ENCODE results near the gene XPR1. TPM values are rescaled to one million over a fixed set of nuclear protein-coding genes. Genes with fewer than 3 reads are reported as not detected.

The XPR1 gene
- total RNA-seq, 1 experiment from 2014 or later, result 16.8 TPM

DNA sequence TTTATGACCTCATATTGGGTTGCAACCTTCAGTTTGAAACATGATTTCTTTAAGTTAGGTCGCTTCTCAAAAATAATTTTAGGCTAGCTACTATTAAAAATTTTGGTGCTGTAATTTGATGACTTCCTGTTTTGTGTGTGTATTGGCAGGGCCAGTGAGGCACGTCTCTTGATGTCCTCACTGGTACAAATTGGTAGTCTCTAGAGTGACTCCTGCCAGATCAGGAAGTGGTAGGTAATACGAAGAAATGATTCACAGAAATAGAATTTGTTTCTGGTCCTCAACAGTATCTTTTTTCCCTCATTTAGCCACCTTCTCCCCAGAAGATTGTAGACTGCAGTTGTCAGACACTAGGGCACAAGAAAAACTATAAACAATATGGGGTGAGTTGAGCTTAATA lies 160.0 kb downstream of the XPR1 start:
- no TSS peak for BruUV-seq (replicated peaks)
- no peak overlapping the region for H3K27ac ChIP-seq
- no peak overlapping the region for H3K4me2 ChIP-seq

DNA sequence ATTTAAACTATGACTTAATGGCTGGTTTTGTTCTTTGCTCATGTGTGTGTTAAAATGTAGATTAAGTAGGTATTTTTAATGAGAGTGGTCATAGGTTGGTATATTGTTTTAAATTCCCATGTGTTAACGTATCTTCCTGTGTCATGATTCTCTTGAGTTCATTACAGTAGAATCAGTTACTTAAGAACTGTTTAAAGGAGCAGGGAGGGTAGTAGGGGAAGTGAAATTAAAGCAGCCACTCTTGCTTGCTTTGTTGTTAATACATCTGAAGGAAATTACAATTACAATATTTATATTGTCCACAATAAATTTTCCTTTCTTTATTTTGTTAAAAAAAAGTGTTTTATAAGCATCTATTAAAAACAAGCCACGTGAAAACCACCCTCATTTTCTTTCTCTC lies 161.6 kb downstream of the XPR1 start:
- Histone ChIP-seq H3K9me3 (ENCODE audit: insufficient read depth, low read depth) (no peaks in the 10 kb centered on the region), H3F3A (ENCODE audit: insufficient read depth, low read depth) (no peaks in the 10 kb centered on the region), H3K27me3 (ENCODE audit: insufficient read depth, low read depth) (no peaks in the 10 kb centered on the region), H4K20me1 (ENCODE audit: insufficient read depth) (no peaks in the 10 kb centered on the region; the same call in 1 of the 2 replicates), H3K9me2 (ENCODE audit: insufficient read depth) (no peaks in the 10 kb centered on the region), H3K4me1 (replicated peaks; ENCODE audit: insufficient read depth) (no peaks in the 10 kb centered on the region), H3K4me2 (no peak overlapping the region), H3K36me3 (ENCODE audit: low read depth) (no peaks in the 10 kb centered on the region), H3K79me2 (ENCODE audit: low read depth) (no peaks in the 10 kb centered on the region), H3K4me3 (no peak overlapping the region), H3K27ac (no peak overlapping the region), H2AFZ (no peak overlapping the region)
- intact Hi-C loops (cut with micrococcal nuclease; ENCODE audit: unreplicated experiment), result no loop called here
- TF ChIP-seq, protein P1, sequence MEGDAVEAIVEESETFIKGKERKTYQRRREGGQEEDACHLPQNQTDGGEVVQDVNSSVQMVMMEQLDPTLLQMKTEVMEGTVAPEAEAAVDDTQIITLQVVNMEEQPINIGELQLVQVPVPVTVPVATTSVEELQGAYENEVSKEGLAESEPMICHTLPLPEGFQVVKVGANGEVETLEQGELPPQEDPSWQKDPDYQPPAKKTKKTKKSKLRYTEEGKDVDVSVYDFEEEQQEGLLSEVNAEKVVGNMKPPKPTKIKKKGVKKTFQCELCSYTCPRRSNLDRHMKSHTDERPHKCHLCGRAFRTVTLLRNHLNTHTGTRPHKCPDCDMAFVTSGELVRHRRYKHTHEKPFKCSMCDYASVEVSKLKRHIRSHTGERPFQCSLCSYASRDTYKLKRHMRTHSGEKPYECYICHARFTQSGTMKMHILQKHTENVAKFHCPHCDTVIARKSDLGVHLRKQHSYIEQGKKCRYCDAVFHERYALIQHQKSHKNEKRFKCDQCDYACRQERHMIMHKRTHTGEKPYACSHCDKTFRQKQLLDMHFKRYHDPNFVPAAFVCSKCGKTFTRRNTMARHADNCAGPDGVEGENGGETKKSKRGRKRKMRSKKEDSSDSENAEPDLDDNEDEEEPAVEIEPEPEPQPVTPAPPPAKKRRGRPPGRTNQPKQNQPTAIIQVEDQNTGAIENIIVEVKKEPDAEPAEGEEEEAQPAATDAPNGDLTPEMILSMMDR (conservative IDR thresholded peaks at IDR 0.05), result no peak
- no peak for TF ChIP-seq EZH2 (IDR thresholded peaks at IDR 0.05; ENCODE audit: low read depth)
- BruUV-seq (replicated peaks), result no TSS peak
- POLR2A ChIA-PET (ENCODE audit: unreplicated experiment), result no interaction called here
- DNase-seq, result no peak
- CTCF ChIA-PET, result no interaction called here

More for the DNA sequence above, 160.0 kb downstream of the XPR1 start:
- no peak for DNase-seq
- POLR2A ChIA-PET (ENCODE audit: unreplicated experiment), result no interaction called here
- H2AFZ ChIP-seq, result no peak overlapping the region
- TF ChIP-seq EZH2 (IDR thresholded peaks at IDR 0.05; ENCODE audit: low read depth), result no peak
- TF ChIP-seq, protein P1 (conservative IDR thresholded peaks at IDR 0.05), result no peak
- intact Hi-C loops (cut with micrococcal nuclease; ENCODE audit: unreplicated experiment), result no loop called here
- H3K27me3 ChIP-seq (ENCODE audit: insufficient read depth, low read depth), result no peaks in the 10 kb centered on the region
- no peaks in the 10 kb centered on the region for H3K79me2 ChIP-seq (ENCODE audit: low read depth)
- H3K4me3 ChIP-seq, result no peak overlapping the region
- no peaks in the 10 kb centered on the region for H3K4me1 ChIP-seq (replicated peaks; ENCODE audit: insufficient read depth)
- no peaks in the 10 kb centered on the region for H3F3A ChIP-seq (ENCODE audit: insufficient read depth, low read depth)
- CTCF ChIA-PET, result no interaction called here
- no peaks in the 10 kb centered on the region; the same call in 1 of the 2 replicates for H4K20me1 ChIP-seq (ENCODE audit: insufficient read depth)
- no peaks in the 10 kb centered on the region for H3K9me2 ChIP-seq (ENCODE audit: insufficient read depth)
- no peaks in the 10 kb centered on the region for H3K36me3 ChIP-seq (ENCODE audit: low read depth)
- no peaks in the 10 kb centered on the region for H3K9me3 ChIP-seq (ENCODE audit: insufficient read depth, low read depth)

DNA sequence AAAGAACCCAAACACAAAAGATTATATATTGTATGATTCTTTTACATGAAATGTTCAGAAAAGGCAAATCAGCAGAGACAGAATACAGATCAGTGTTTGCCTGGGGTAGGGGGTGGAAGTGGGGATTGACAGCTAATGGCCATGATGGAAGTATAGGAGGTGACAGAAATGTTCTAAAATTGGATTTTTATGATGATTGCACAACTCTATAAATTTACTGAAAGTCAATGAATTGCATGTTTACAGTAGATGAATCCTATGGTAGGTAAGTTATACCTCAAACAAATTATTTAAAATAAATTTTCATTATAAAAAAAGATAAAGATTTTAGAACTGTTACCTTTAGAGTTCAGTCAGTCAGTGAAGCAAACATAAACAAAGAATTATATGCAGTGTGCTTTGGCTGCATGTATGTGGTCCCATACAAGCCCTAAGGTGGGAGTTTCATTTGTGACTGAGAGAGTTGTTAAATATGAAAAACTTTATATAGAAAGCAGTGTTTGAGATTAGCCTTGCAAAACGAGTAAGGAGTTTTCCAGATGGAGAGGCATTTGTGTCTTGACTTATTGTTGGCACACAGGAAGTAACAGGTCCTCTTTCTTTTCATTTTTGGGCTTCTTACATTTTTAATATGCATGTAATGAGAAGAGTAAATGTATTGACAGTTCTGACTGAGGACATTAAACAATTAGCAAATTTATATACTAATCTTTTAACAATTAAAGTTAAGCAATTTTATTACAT lies 165.2 kb downstream of the XPR1 start:
- no peak overlapping the region for H2AFZ ChIP-seq
- H3K79me2 ChIP-seq (ENCODE audit: low read depth), result no peaks in the 10 kb centered on the region
- H3K4me3 ChIP-seq, result no peak overlapping the region
- H3K4me2 ChIP-seq, result no peak overlapping the region
- no peaks in the 10 kb centered on the region for H3K4me1 ChIP-seq (replicated peaks; ENCODE audit: insufficient read depth)
- no TSS peak for BruUV-seq (replicated peaks)
- no peaks in the 10 kb centered on the region for H4K20me1 ChIP-seq (ENCODE audit: insufficient read depth)
- POLR2A ChIA-PET (ENCODE audit: unreplicated experiment), result no interaction called here
- H3K9me3 ChIP-seq (ENCODE audit: insufficient read depth, low read depth), result no peaks in the 10 kb centered on the region
- H3K36me3 ChIP-seq (ENCODE audit: low read depth), result no peaks in the 10 kb centered on the region
- intact Hi-C loops (cut with micrococcal nuclease; ENCODE audit: unreplicated experiment), result no loop called here
- CTCF ChIA-PET, result no interaction called here
- no peak overlapping the region for H3K27ac ChIP-seq
- no peaks in the 10 kb centered on the region for H3K27me3 ChIP-seq (ENCODE audit: insufficient read depth, low read depth)
- TF ChIP-seq EZH2 (IDR thresholded peaks at IDR 0.05; ENCODE audit: low read depth), result no peak
- TF ChIP-seq, protein P1 (conservative IDR thresholded peaks at IDR 0.05), result no peak
- no peaks in the 10 kb centered on the region for H3K9me2 ChIP-seq (ENCODE audit: insufficient read depth)
- H3F3A ChIP-seq (ENCODE audit: insufficient read depth, low read depth), result no peaks in the 10 kb centered on the region
- no peak for DNase-seq

Data from PC-9 (cell line).